SK-N-SH (cell line): ENCODE measurements around the gene PRKACG.

Experiments used
- CTCF ChIP-seq: fragments of 200-600 bp; sonication (generic); IDR thresholded peaks from 2 replicates; pipeline ENCODE4 v1.6.1; 2017; ENCODE audit warnings: antibody characterized with exemption, mild to moderate bottlenecking, moderate library complexity
- IRF3 ChIP-seq: fragments of 150-350 bp; IDR thresholded peaks from 2 replicates; pipeline ENCODE4 v1.6.1; 2016; ENCODE audit warnings: mild to moderate bottlenecking, low read depth, low read length
- POLR2AphosphoS5 ChIP-seq: IDR thresholded peaks from 2 replicates; pipeline ENCODE4 v1.6.1; 2012; ENCODE audit warnings: low read depth, low read length
- SIN3A ChIP-seq: IDR thresholded peaks from 2 replicates; pipeline ENCODE4 v1.6.1; 2012; ENCODE audit warnings: low read depth, mild to moderate bottlenecking, low read length, moderate library complexity, borderline replicate concordance

GRCh38 chr9:69046723-69047122, 32.8 kb upstream of the PRKACG start:
- TF ChIP-seq IRF3 (no peak), POLR2AphosphoS5 (no peak), CTCF (no peak), SIN3A (no peak)
